NCI-H748 treated with DMSO at 0.1 percent for 48 hours (cell line): ENCODE measurements around the gene RALGPS1.
"Not testable (repeated sequence)": the region's sequence is repeated elsewhere in the genome, so short reads cannot be mapped to it uniquely, and the experiment has no call there.

Experiments
- DNase-seq: peaks from one replicate; lab custom pipeline; 2025; lab: John Stamatoyannopoulos, UW

Gene RALGPS1

DNA sequence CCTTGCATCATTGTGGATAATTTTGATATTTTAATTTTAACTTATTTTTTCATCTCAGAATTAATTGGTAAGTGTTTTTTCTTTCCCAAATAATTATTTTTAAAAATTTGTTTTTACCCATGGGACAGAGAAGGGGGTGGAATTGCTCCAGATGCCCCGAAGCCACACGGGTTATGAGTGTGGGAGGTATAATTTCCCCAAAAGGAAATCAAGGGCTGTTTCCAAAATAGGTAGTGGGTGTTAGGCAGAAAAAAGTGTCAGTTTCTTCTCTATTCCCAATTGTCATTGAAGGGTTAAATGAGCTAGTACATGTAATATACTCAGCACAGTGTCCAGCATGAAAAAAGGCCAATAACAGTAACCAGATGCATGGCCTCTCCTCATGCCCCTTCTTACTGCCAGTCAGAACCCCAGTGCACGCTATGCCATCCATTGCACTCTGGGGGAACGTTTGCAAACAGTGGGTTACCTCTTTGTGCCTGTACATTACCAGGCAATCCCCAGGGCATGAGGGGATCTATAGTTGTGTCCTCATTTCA is 244.3 kb downstream of the RALGPS1 start:
- DNase-seq, result no peak

- no peak for DNase-seq
Measured at GRCh38 chr9:127159325-127159801, 244.8 kb downstream of the RALGPS1 start.

DNA sequence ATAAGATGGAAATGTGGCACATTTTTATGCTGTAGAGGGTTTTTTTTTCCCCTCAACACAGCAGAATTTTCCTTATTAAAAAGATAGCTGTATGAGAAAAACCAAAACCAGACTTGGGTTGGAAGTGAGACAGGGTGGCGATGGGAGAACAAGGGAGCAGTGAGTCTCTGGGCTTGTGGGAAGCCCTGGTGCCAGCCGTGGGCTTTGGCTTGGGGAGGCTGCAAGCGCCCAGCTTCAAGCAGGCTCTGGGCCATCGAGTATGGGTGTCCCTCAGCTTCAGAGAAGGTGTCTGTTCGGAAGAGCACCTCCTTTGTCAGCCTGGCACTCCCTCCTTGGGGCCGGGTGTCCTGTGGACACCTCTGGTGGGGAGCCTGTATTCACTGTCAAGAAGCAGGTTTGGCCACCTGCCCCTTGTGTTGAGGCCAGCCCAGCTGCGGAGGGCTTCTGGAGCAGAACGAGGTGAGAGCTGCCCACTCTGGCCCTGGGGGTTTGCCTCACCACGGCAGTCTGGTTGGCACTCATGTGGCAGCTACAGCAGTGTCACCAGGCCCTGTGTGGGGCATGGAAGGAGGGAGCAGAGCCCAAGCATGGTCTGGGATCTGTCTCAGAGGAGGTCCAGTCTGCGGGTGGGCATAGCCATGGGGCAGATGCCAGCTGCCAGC is 245.5 kb downstream of the RALGPS1 start:
- DNase-seq, result no peak

GRCh38 chr9:127161081-127161624 is 246.6 kb downstream of the RALGPS1 start:
- no peak for DNase-seq

- DNase-seq, result no peak
Measured at GRCh38 chr9:127162046-127162863, 247.7 kb downstream of the RALGPS1 start.

DNA sequence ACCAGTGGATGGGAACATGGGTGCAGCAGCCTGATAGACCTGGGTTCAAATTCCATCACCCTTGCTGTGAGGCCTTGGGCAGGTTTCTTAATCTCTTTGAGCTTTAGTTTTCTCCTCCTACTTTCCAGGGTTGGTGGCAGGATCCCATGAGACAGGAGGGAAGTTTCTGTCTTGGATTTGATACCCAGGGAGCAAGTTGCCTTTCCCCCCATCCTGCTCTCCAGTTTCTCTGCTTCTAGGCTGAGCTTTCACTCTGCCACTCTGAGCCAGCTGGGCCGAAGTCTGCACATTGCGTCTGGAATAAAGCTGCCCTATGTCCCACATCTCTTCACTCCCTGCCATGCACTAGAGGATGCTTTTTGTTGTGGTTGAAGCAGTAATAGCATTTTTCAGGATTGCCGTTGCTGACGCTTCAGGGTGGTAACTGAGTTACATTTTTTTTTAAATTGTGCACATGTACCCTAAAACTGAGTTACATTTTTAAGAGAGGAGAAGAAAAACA is 248.3 kb downstream of the RALGPS1 start:
- DNase-seq, result no peak

DNA sequence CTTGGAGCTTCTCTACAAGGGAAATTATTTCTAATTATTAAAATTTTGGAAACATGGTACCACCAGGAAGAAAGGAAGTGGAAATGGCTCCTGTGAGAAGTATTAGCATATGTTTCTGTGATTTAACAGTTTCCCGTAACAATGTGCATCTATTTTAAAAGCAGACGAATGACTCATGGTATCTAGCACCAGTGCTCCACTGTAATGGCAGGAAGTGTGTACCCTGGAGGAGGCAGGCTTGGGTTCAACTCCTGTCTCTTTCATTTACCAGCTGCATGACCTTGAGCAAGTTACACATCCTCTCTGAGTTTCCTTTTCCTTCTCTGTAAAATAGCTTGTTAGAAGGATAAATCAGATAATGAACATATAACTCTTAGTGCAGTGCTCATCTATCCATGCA is 248.8 kb downstream of the RALGPS1 start:
- no peak for DNase-seq

- no peak for DNase-seq
Measured at GRCh38 chr9:127165116-127165515, 250.5 kb downstream of the RALGPS1 start.

DNA sequence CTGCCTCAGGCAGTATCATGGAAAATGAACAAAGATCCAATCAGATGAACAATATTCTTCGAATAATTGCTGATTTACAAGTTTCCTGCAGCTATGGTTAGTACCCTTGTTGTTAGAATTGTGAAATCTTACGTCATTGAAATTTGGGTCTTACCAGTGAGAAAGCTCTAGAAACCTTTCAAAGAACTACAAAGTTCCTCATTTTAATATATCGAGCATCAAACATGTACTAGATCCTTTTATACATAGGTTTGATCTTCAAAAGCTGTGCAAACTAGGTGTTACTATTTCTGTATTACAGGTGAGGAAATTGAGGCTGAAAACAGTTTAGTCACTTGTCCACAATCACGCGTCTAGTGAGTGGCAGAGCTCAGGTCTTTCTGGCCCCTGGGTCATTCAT is 251.5 kb downstream of the RALGPS1 start:
- no peak for DNase-seq

GRCh38 chr9:127166651-127167524 is 252.3 kb downstream of the RALGPS1 start:
- no peak for DNase-seq

- DNase-seq, result no peak
Measured at GRCh38 chr9:127167560-127168326, 253.2 kb downstream of the RALGPS1 start.

DNA sequence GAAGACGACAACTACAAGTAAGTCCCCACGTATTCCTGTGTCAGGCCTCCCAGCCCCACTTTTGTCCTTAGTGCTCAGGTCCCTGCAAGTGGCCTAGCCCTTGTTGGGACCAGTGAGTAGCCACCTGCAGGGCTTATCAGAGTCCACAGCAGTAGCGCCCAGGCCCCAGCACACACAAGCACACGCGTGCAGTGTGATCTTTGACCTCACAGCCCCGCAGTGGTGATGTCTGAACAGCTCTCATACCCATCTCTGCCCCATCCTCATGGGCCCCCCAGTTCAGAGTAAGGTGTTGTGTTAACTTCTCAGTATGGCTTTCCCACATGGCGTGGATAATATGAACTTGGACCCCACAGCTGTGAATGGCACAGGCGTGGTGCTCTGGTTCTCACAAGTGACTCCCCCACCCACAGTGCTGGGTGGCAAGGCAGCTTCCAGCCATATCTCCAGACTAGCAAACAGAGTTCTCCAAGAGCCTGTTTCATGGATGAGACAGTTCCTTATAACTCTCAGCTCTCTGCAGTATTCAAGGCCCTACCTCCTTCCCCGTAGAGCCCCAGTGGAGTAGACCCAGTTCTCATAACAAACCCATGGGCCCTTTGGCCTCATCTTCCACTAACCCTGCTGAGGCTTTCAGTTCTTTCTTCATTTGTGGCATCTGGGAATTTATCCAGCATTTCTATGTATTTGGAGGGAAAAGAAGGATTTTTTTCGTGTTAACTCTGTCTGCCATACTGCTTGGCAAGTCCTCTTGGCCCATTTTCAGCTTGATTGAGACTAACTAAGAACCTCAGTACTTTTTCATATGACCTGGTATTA is 254.4 kb downstream of the RALGPS1 start:
- no peak for DNase-seq

DNA sequence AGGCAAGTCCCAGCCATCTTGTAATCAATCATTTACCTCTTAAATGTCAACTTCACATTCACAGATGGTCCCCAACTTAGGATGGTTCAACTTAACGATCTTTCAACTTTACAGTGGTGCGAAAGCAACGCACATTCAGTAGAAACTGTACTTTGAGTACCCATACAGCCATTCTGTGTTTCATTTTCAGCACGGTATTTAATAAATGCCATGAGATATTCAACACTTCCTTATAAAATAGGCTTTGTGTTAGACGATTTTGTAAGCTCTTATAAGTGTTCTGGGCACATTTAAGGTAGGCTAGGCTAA is 254.9 kb downstream of the RALGPS1 start:
- no peak for DNase-seq

DNA sequence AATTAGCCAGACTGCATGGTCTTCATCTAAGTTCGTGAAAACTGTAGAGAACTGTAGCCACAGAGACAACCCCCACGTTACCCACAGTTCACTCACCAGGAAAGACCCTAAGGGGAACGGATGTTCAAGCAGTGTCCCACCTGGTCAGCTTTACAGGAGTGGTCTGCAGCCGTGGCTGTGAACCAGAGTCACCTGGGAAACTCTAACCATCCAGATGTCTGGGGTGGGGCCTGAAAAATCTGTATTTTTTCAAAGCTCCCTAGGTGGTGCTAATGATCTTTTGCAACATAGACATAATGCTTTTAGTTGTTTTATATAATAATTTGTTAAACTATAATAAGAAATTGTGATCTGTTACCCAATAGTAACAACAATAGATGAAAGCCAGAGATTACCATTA is 255.5 kb downstream of the RALGPS1 start:
- no peak for DNase-seq

DNA sequence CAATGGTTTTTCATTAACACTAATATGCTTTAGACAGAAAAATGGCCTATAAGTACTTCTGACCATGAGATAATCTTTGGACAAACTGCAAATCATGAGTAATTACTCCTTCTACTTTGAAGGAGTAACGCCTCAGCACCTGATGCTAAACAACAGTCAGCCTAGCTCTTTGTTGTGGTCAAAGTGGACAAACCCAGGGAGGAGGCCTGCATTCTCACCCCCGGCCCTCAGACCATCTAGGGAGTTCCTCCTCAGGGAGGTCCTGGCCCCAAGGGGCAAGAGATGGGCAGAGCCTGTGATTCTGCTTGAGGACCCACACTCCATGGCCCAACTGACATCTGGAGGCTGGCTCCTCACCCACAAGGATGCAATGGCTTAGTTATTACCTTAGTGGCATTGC is 256.1 kb downstream of the RALGPS1 start:
- DNase-seq, result no peak

DNA sequence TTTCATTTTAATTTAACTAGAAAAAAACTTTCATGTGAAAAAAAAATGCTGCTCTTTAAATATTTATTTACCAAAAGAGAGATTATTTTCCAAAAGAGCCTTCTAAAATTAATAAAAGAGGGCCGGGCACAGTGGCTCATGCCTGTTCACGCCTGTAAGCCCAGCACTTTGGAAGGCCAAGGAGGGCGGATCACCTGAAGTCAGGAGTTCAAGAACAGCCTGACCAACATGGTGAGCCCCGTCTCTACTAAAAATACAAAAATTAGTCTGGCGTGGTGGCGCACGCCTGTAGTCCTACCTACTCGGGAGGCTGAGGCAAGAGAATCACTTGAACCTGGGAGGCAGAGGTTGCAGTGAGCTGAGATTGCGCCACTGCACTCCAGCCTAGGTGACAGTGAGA is 256.8 kb downstream of the RALGPS1 start:
- DNase-seq, result not testable (repeated sequence)

- no peak for DNase-seq
Measured at GRCh38 chr9:127172066-127172707, 257.6 kb downstream of the RALGPS1 start.

DNA sequence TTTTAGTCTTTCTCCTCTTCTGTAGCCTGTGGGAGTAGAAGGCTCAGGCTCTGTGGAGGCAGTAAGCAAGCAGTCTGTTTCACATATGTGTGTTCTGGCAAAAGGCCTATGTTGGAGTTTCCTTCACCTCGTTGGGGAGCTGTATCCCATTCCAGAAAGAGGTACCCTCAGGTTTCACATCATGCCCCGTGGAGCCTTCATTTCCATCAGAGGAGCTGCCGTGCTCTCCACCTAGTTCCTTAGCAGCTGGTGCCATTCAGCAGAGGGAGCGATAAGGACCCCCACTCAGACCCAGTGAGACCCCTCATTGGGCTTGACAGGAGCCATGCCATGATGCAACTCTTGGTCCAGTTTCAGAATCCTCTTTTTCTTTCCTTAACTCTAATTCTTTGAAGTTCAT is 258.5 kb downstream of the RALGPS1 start:
- DNase-seq, result no peak

DNA sequence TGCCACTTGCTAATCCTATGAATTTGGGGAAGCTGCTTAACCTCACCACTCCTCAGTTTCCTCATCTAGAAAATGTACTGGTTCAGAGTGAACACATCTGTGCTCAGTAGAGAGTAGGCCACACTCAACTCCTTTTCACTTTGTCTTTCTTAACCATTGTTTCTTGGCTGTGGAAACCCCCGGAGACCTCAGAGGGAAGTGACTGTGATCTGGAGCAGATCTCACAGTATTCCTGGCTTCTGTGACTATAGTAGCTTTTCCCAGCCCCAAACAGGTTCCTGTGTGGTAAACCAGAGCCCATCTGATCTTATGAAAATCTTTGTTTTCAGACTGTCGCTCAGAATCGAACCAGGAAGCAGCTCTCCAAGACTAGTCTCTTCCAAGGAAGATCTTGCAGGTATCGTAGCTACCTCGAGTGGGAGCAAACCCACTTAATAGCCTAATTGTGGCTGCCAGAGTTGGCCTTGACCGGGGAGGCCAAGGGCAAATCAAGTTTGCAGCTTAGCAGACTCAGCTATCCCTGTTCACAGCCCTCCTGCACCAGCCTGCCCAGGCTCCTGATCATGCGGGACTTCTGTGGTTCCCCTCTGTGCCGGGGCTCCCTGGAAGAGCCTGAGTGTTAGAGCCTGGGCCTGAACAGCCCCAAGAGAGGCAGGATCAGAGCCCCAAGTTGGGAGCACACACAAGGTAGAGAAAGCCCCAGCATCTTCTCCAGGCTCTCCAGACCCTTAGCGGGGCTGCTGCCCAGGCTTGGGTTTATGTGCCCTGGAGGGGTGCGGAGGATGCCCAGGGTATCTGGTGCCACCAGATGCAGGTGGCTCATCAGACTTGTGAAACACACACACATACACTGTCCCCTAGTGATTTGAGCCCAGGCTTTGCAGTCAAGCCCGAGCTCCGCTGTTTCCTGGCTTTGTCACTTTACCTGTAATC is 260.1 kb downstream of the RALGPS1 start:
- DNase-seq, result no peak
